ENCODE measurements around the gene RUFY3.

GRCh38 chr4:70741867-70742658, 20.3 kb downstream of the RUFY3 start:
- no peak for TF ChIP-seq JUNB (IDR thresholded peaks at IDR 0.05; ENCODE audit: unreplicated experiment)
- TF ChIP-seq, protein P1, sequence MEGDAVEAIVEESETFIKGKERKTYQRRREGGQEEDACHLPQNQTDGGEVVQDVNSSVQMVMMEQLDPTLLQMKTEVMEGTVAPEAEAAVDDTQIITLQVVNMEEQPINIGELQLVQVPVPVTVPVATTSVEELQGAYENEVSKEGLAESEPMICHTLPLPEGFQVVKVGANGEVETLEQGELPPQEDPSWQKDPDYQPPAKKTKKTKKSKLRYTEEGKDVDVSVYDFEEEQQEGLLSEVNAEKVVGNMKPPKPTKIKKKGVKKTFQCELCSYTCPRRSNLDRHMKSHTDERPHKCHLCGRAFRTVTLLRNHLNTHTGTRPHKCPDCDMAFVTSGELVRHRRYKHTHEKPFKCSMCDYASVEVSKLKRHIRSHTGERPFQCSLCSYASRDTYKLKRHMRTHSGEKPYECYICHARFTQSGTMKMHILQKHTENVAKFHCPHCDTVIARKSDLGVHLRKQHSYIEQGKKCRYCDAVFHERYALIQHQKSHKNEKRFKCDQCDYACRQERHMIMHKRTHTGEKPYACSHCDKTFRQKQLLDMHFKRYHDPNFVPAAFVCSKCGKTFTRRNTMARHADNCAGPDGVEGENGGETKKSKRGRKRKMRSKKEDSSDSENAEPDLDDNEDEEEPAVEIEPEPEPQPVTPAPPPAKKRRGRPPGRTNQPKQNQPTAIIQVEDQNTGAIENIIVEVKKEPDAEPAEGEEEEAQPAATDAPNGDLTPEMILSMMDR (conservative IDR thresholded peaks at IDR 0.05; ENCODE audit: low read depth in 2 of 2) = no peak
- no peak for TF ChIP-seq EZH2 (IDR thresholded peaks at IDR 0.05; ENCODE audit: low read depth, unreplicated experiment)
- no peak for TF ChIP-seq CREB1 (CRISPR knock-in tag; IDR thresholded peaks at IDR 0.05; ENCODE audit: low read depth)
- no peak for TF ChIP-seq EZH2phosphoT487 (IDR thresholded peaks at IDR 0.05; ENCODE audit: unreplicated experiment)
- no peak for TF ChIP-seq POLR2AphosphoS5 (IDR thresholded peaks at IDR 0.05; ENCODE audit: low read depth)
- TF ChIP-seq, protein P2, sequence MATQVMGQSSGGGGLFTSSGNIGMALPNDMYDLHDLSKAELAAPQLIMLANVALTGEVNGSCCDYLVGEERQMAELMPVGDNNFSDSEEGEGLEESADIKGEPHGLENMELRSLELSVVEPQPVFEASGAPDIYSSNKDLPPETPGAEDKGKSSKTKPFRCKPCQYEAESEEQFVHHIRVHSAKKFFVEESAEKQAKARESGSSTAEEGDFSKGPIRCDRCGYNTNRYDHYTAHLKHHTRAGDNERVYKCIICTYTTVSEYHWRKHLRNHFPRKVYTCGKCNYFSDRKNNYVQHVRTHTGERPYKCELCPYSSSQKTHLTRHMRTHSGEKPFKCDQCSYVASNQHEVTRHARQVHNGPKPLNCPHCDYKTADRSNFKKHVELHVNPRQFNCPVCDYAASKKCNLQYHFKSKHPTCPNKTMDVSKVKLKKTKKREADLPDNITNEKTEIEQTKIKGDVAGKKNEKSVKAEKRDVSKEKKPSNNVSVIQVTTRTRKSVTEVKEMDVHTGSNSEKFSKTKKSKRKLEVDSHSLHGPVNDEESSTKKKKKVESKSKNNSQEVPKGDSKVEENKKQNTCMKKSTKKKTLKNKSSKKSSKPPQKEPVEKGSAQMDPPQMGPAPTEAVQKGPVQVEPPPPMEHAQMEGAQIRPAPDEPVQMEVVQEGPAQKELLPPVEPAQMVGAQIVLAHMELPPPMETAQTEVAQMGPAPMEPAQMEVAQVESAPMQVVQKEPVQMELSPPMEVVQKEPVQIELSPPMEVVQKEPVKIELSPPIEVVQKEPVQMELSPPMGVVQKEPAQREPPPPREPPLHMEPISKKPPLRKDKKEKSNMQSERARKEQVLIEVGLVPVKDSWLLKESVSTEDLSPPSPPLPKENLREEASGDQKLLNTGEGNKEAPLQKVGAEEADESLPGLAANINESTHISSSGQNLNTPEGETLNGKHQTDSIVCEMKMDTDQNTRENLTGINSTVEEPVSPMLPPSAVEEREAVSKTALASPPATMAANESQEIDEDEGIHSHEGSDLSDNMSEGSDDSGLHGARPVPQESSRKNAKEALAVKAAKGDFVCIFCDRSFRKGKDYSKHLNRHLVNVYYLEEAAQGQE (IDR thresholded peaks at IDR 0.05; ENCODE audit: unreplicated experiment) = no peak
- TF ChIP-seq ETS1 (IDR thresholded peaks at IDR 0.05) = no peak
- no peak for TF ChIP-seq ZNF114 (CRISPR knock-in tag; IDR thresholded peaks at IDR 0.05)

All from GM23338 (cell line).